ENCODE measurements around the gene PRKCA. TPM values are rescaled to one million over a fixed set of nuclear protein-coding genes. Genes with fewer than 3 reads are reported as not detected.

The PRKCA gene
- total RNA-seq, 3 donors from 2014 or later (not counting 1 experiment from before 2014, with no cell fraction given): 19.6 to 29.0 (median 20.4) TPM

- no peak for TF ChIP-seq CTCF (IDR thresholded peaks at IDR 0.05)
- H3K4me1 Mint-ChIP-seq: peaks cover 14 to 20% of the 10 kb centered on the region in 2 donors
- H3K27me3 ChIP-seq (ENCODE audit: control insufficient read depth, insufficient read depth, low read length): no peaks in the 10 kb centered on the region
- intact Hi-C loops (cut with micrococcal nuclease): no loop called here
- DNase-seq (no peak), ATAC-seq (no peak)
- H3K36me3 ChIP-seq (ENCODE audit: control insufficient read depth, insufficient read depth, low read length): no peaks in the 10 kb centered on the region
- no peaks in the 10 kb centered on the region for H3K9me3 Mint-ChIP-seq
- H3K27me3 Mint-ChIP-seq (ENCODE audit: low read depth in 2 of 2): no peaks in the 10 kb centered on the region
- no peaks in the 10 kb centered on the region for H3K9me3 ChIP-seq (ENCODE audit: control insufficient read depth, insufficient read depth, low read length)
- 90% methylated on average over 11 of the region's 11 CpGs for WGBS (ENCODE audit: insufficient coverage)
- no peaks in the 10 kb centered on the region for H3K4me1 ChIP-seq (ENCODE audit: control insufficient read depth, insufficient read depth, low read length)
- H3K36me3 Mint-ChIP-seq: no peaks in the 10 kb centered on the region
- H3K4me3 ChIP-seq (ENCODE audit: low read length): no peak overlapping the region
- H3K27ac Mint-ChIP-seq: no peak overlapping the region
- H3K4me3 Mint-ChIP-seq: no peak overlapping the region
- no peak overlapping the region for H3K27ac ChIP-seq (ENCODE audit: low read length)
Observed at GRCh38 chr17:66514227-66514806, 211.9 kb downstream of the PRKCA start.

DNA sequence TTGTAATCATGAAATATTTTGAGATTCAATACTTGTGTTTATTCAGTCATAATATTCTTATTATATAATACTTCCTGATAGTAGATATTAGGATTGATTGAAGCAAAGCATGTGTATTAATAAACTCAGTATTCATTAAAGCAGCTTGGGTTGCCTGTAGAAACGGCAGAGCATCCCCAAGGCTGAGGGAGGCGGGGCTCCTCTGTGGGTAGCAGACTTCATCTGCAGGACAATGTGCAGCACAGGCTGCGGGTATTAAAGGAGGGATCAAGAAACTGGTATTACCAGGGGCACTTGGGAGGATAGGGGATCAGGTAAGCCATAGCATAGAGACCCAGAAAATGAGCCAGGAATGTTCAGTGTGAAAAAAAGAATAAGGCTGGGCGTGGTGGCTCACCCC, 213.6 kb downstream of the PRKCA start:
- H3K4me3 Mint-ChIP-seq: no peak overlapping the region
- DNase-seq (no peak), ATAC-seq (no peak)
- H3K27me3 ChIP-seq (ENCODE audit: control insufficient read depth, insufficient read depth, low read length): no peaks in the 10 kb centered on the region
- no peak overlapping the region for H3K4me3 ChIP-seq (ENCODE audit: low read length)
- H3K36me3 ChIP-seq (ENCODE audit: control insufficient read depth, insufficient read depth, low read length): no peaks in the 10 kb centered on the region
- no peaks in the 10 kb centered on the region for H3K9me3 ChIP-seq (ENCODE audit: control insufficient read depth, insufficient read depth, low read length)
- no peak for TF ChIP-seq CTCF (IDR thresholded peaks at IDR 0.05)
- no peak overlapping the region for H3K27ac Mint-ChIP-seq
- no peaks in the 10 kb centered on the region for H3K4me1 ChIP-seq (ENCODE audit: control insufficient read depth, insufficient read depth, low read length)
- H3K4me1 Mint-ChIP-seq: peaks cover 4 to 9% of the 10 kb centered on the region in 2 donors
- intact Hi-C loops (cut with micrococcal nuclease): no loop called here
- 85% methylated on average over 4 of the region's 4 CpGs for WGBS (ENCODE audit: insufficient coverage)
- H3K27me3 Mint-ChIP-seq (ENCODE audit: low read depth in 2 of 2): no peaks in the 10 kb centered on the region
- H3K36me3 Mint-ChIP-seq: no peaks in the 10 kb centered on the region
- H3K27ac ChIP-seq (ENCODE audit: low read length): no peak overlapping the region
- H3K9me3 Mint-ChIP-seq: no peaks in the 10 kb centered on the region

- ATAC-seq: no peak
- intact Hi-C loops (cut with micrococcal nuclease): no loop called here
Observed at GRCh38 chr17:66517336-66518009, 215.1 kb downstream of the PRKCA start.

More at GRCh38 chr17:66517336-66518009, 215.1 kb downstream of the PRKCA start:
- no peaks in the 10 kb centered on the region for H3K36me3 ChIP-seq (ENCODE audit: control insufficient read depth, insufficient read depth, low read length)
- WGBS (ENCODE audit: insufficient coverage): 79% methylated on average over 9 of the region's 9 CpGs
- Mint-ChIP-seq H3K36me3 (no peaks in the 10 kb centered on the region), H3K27ac (no peak overlapping the region), H3K4me1 (peaks cover 4 to 9% of the 10 kb centered on the region in 2 donors), H3K9me3 (no peaks in the 10 kb centered on the region), H3K27me3 (ENCODE audit: low read depth in 2 of 2) (no peaks in the 10 kb centered on the region), H3K4me3 (no peak overlapping the region)
- no peak overlapping the region for H3K27ac ChIP-seq (ENCODE audit: low read length)
- H3K9me3 ChIP-seq (ENCODE audit: control insufficient read depth, insufficient read depth, low read length): no peaks in the 10 kb centered on the region
- no peak for TF ChIP-seq CTCF (IDR thresholded peaks at IDR 0.05)
- H3K27me3 ChIP-seq (ENCODE audit: control insufficient read depth, insufficient read depth, low read length): no peaks in the 10 kb centered on the region
- DNase-seq: no peak
- no peaks in the 10 kb centered on the region for H3K4me1 ChIP-seq (ENCODE audit: control insufficient read depth, insufficient read depth, low read length)
- no peak overlapping the region for H3K4me3 ChIP-seq (ENCODE audit: low read length)
